H4 (cell line): ENCODE measurements around the gene CRELD2. TPM values are rescaled to one million over a fixed set of nuclear protein-coding genes. Genes with fewer than 3 reads are reported as not detected.
A peak's percentile ranks its signal among the peaks of the same experiment; 100 is the strongest.

Source experiments
- DNase-seq: peaks from one replicate; pipeline ENCODE4 v3.0.0-alpha.2; 2015; ENCODE audit warnings: low spot score
- total RNA-seq: library from RNA; depleted of rRNA; stranded (reverse); fragments of >200 nt; shearing (Covaris generic); gene quantifications from 2 replicates; pipeline ENCODE4 v1.2.3, GENCODE V29; 2014

CRELD2 gene
- total RNA-seq, 1 experiment from 2014 or later, result 95.9 TPM

DNA sequence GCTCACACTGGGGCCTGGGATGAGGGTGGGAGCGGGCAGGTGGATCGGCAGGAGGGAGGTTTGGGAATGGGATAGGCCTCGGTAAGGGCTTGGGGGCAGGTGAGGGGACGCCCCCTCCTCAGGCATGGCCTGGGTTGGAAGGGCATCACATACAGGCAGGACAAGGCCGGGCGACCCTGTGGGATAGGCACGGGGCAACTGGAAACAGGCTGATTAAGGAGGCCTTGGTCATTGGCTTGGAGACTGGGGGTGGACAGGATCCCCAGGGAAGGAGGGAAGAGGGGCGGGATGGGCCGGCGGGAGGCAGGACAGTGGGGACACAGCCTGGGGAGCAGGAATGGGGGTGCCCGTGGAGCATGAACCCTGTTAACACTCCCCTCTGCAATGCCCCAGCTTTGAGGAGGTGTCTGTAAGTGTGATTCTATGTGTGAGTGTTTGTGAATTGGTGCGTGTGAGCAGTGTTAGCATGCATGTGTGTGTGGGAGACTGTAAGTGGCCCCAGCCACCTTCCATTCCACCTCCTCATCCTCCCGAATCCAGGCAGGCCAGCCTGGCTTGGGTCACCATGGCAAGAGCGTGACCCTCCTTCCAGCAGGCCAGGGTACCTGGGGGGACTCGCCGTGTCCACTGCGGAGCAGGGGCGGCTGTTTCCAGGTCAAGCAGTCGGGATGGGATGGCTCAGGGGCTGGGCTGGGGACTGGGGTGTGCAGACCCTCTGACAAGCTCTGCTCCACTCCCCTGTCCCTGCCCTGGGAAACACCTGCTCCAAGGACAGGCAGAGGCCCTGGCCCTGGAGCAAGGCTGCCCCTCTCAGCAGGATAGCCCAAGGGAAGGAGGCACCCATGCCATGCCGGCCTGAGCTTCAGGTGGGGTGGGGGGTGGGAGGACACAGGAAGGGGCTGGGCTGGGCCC, 38.7 kb downstream of the CRELD2 start:
- DNase-seq, result no peak

DNA sequence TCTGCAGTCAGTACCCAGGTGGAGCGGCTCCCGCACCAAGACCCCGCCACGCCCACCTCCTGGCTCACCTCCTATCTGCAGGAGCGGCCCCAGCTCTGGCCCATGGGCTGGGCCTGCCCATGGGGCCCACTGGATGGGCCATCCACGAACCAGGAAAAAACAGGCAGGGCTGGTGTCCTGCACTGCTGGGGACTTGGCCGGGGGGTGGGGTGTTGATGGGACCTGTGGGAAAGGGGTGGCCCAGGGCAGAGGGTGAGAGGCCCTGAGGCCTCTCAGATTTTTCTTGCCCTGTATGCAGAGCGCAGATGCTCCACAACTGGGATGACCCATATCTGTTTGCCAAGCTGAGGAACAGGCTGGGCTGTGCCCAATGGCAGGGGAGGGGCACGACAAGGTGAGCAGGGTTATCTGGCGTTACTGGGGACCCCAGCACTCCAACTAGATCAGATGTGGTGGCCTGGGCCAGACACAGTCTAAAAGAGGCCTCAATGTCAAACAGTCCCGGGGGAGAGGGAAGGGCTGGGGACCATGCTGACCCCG, 39.5 kb downstream of the CRELD2 start:
- DNase-seq, result no peak

DNA sequence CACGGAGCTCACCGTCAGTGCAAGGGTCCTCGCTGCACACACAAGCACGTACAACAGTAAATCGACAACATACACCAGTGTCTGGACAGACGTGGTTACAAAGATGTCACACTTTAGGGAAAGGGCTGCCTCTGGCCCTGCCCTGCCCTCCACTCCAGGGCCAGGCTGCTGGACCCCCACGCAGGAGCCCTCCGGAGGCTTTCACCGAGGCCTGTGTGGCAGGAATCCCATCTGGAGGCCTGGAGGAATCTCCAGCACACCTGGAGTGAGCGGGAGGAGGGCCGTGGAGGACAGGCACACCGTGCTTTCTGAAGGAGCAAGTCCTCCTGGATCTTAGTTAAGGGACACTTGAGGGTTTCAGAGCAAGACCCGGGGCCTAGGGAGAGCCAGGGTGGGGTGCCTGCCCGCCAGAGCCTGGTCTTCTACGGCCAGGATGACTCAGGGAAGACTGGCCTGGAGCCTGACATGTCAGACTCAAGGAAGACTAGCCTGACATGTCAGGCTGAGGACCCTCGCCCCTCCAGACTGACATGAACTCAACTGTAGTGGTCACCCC, 40.0 kb downstream of the CRELD2 start:
- DNase-seq, result no peak

DNA sequence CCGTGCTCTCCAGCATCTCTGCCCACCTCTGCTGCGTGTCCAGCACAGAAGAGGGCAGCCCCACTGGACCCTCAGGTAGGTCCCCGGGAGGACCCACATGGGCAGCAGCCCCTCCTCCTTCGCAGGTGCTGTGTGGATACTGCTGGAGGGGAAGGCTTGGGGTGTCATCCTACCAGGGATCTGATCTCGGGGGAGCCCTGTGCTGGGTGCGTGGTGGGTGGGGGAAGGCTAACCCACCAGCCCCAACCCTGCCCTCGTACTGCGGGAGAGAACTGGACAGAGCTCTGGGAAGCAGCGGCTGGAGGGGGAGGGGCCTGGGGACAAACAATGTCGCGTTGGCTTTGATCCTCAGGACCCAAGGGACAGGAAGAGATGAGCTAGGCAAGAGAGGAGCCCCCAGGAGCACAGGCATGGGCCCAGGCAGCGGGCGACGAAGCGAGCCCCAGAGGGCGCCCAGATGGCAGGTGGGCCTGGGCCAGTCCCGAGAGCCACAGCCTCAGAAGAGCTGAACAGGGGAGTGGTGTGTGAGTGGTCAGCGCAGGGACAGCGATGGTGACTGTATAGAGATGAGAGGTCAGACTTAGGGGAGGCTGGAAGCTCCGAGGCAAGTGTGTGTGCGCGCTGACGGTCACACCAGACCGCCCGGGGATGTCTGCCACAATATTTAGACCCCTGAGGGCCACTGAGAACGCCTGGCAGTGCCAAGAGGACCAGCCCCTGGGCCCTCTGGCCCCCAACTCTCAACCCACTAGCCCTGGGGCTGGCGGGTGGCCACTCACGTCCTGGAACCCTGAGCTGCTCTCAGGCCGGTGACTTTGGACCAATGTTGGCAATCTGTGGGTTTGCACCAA, 40.7 kb downstream of the CRELD2 start:
- DNase-seq, result no peak

DNA sequence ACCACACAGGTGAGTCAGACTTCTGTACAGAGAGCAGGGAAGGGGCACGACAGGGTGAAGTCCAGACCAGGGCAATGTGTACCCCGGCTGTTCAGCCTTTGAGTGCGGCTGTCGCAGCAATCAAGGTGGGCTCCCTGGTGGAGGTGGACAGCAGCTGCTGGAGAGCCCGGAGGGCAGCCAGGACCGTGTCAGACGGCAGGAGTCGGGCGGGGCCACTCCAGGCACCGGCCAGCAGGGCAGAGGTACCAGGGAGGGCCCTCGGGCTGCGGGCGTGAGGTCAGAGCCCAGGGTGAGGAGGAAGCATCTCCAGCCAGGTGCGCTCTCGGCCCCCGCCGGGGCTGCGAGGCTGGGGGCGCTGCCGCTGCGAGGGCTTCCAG, 41.3 kb downstream of the CRELD2 start:
- no peak for DNase-seq

DNA sequence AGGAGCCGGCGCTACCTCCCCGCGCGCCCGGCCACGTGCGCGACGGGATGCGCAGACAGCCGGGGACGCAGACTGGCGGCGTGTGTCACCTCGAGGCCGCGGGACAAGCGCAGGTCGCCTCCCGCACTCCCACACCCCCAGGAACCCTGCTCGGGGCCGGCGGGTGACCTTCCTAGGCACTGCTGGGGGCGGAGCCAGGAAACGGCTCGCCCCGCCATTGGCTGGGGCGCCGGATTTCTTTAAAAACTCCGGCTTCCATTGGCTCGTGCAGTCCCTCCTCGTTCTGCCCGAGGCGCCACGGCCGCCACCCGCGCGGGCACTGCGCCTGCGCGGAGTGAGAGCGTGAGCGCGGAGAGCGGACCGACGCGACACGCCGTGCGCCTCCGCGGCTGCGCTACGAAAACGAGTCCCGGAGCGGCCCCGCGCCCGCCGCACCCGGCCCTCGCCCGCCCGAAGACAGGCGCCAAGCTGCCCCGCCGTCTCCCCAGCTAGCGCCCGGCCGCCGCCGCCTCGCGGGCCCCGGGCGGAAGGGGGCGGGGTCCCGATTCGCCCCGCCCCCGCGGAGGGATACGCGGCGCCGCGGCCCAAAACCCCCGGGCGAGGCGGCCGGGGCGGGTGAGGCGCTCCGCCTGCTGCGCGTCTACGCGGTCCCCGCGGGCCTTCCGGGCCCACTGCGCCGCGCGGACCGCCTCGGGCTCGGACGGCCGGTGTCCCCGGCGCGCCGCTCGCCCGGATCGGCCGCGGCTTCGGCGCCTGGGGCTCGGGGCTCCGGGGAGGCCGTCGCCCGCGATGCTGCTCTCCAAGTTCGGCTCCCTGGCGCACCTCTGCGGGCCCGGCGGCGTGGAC, 41.9 kb downstream of the CRELD2 start, which contains the start of gene PIM3:
TSS of gene PIM3 (plus strand) at position 614 of the 846 bp plus-strand sequence. CDS start at position 790, 176 bp downstream.
- DNase-seq, result peak; percentile 90

DNA sequence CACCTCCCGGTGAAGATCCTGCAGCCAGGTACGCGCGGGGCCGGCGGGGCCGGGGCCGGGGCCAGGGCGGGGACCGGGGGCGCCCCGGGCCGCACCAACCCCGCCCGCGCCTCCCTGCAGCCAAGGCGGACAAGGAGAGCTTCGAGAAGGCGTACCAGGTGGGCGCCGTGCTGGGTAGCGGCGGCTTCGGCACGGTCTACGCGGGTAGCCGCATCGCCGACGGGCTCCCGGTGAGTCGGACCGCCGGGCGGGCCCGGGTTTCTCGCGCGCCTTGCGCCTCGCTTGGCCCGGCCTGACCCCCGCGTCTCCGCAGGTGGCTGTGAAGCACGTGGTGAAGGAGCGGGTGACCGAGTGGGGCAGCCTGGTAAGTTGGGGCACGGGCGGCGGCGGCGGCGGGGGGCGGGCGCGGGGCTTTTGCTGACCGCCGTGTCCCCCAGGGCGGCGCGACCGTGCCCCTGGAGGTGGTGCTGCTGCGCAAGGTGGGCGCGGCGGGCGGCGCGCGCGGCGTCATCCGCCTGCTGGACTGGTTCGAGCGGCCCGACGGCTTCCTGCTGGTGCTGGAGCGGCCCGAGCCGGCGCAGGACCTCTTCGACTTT, 42.7 kb downstream of the CRELD2 start:
- DNase-seq, result no peak

DNA sequence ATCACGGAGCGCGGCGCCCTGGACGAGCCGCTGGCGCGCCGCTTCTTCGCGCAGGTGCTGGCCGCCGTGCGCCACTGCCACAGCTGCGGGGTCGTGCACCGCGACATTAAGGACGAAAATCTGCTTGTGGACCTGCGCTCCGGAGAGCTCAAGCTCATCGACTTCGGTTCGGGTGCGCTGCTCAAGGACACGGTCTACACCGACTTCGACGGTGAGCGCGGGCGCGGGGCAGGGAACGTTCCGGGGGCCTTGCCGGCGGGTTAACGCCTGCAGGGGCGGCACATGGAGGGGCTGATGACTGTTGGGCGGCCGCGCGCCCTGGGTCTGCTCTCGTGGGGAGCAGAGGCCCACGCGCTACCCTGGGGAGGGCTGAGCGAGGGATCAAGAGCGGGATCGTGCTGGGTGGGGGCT, 43.2 kb downstream of the CRELD2 start:
- no peak for DNase-seq

DNA sequence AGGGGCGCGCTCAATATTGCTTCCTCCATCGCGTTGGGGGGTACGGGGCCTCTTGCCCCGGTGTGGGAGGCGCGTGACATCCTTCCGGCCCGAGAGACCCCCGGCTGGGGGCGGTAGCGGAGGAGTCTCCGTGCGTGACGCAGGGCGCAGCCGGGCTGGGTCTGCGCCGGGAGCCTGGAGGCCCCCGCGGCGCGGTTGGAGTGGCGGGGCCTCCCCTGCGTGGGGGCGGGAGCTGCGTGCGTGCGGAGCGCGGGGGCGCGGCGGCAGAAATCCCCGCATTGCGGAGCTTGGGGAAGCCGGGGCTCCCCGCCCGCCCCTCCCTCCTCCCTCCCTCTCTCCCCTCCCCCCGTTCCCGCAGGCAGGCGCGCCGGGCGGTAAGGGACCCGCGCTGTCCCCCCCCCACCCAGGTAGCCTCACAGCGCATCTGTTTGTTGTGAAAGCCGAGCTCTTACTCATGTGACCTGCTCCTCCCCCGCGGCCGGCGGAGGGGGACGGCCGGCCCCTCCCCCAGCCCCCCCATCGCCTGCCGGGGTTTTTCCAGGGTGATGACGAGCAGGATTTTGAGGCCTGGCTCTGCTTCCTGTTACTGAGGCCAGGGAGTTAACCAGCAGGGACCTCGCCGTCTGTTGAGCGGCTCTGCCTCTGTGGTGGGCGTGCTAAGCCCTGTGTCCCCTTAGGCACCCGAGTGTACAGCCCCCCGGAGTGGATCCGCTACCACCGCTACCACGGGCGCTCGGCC, 43.7 kb downstream of the CRELD2 start:
- peak; percentile 90 for DNase-seq

DNA sequence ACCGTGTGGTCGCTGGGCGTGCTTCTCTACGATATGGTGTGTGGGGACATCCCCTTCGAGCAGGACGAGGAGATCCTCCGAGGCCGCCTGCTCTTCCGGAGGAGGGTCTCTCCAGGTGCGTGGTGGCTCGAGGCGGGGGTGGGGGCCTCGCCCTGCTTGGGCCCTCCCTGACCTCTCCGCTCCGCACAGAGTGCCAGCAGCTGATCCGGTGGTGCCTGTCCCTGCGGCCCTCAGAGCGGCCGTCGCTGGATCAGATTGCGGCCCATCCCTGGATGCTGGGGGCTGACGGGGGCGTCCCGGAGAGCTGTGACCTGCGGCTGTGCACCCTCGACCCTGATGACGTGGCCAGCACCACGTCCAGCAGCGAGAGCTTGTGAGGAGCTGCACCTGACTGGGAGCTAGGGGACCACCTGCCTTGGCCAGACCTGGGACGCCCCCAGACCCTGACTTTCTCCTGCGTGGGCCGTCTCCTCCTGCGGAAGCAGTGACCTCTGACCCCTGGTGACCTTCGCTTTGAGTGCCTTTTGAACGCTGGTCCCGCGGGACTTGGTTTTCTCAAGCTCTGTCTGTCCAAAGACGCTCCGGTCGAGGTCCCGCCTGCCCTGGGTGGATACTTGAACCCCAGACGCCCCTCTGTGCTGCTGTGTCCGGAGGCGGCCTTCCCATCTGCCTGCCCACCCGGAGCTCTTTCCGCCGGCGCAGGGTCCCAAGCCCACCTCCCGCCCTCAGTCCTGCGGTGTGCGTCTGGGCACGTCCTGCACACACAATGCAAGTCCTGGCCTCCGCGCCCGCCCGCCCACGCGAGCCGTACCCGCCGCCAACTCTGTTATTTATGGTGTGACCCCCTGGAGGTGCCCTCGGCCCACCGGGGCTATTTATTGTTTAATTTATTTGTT, 44.6 kb downstream of the CRELD2 start:
- no peak for DNase-seq

DNA sequence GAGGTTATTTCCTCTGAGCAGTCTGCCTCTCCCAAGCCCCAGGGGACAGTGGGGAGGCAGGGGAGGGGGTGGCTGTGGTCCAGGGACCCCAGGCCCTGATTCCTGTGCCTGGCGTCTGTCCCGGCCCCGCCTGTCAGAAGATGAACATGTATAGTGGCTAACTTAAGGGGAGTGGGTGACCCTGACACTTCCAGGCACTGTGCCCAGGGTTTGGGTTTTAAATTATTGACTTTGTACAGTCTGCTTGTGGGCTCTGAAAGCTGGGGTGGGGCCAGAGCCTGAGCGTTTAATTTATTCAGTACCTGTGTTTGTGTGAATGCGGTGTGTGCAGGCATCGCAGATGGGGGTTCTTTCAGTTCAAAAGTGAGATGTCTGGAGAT, 45.2 kb downstream of the CRELD2 start:
- no peak for DNase-seq

DNA sequence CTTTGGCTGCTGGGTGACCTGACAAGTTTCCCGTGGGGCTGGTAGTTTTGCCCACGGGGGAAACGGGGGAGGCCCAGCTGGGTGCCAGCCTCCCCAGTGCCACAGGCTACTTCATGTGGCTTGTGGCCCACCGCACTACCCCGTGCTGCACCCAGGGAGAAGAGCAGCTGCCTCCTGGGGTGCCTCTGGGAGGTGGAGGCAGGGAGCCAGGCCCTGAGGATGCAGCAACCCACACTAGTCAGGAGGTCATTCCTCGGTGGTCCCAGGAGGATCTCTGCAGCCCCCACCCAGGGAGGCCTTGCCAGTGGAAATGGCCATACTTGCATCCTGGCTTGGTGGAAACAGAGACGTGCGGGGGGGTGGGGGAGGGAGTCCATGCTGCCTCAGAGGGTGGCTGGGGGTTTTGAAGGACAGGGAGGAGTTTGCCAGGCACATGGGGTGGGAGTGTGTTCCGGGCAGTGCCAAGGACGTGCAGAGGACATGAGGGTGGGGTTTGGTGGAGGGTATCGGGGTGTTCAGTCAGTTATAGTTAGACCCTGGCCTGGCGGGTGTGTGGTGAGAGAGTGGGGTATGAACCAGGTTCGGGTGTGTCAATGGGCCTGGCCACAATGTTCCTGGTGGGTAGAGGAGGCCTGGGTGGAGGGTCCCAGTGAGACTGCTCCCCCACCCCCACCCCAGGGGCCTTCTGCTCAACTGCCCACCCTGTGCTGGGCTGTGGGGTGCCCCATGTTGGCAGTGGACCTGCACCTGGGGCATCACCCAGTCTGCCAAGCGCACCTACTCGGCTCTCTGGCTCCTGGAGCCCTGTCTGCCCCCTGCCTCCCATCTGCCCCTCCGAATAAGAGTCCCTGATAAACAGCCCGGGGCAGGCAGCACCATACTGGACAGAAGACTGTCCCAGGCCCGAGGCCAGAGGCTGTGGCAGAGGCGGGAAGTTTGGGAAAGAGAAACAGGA, 46.0 kb downstream of the CRELD2 start:
- no peak for DNase-seq

DNA sequence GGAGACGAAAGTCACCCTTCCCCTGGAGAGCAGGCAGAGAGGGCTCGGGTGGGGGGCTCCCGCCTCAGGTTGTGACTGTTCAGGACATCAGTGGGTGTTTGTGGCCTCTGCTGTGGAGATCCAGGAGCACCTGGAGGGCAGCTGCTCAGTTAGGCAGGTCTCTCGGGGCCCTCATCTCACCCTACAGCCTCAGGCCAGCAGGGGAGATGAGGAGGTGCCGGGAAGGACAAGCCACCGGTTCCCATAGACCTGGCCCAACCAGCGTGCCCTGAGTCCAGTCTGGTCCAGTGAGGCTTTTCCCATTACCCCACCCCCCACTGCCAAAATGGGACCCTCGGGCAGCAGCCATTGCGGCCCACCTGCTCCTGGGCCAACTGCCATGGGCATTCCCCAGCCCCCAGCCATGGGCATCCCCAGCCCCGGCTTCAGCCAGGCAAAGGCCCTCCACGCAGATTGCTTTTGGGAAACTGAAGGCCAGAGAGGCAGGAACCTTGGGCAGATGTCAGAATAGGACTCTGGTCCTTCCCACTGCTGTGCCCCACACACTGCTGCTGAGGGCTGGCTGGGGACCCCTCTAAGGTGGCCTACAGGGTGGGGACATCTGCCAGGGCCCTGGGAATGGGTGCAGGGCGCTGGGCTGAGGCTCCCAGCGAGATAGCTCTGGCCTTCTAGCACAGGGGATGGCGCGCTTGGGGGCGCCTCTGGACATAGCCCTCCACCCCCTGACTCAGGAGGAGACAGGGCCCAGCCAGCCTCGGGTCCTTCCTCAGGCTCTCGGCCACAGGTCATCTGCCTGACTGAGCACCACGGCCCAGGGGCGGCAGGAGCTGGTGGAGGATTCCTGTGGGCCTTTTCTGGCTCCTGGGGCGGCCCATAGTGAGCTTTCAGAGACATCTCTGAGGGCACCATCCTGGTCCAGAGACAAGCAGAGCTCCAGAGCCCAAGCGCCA, 46.9 kb downstream of the CRELD2 start:
- no peak for DNase-seq

DNA sequence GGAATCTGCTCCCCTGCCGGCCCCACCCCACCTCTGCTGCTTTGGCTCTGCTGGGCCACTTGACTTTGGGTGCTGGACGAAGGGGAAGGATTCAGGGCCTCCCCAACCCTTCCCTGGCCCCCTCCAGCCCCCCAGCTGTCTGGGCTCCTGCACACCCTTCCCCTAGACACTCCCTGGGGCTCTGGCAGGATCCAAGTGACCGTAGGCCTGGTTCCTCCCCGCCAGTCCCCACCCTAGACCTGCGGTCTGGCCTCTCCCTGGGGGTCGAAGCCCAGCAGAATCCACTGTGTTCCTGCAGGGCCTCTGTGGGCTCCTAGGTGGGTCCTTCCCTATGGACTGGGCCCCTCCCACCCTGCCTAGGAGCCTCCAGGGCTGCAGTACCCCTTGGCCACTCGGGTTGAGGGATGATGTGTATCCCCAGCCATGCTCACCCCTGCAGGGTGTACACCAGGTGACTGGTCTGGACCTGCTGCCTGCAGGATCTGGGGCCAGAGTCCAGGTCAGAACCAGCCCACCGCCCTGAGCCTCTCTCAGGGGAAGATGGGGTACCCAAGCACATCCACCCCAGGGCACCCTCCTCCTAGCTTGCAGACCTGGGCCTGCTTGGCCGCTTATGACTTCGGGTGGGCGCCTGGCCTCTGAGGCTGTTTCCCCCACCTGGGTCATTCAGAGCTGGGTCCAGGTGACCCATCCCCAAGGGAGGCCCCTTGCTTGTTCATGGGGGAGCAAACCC, 47.8 kb downstream of the CRELD2 start:
- no peak for DNase-seq

DNA sequence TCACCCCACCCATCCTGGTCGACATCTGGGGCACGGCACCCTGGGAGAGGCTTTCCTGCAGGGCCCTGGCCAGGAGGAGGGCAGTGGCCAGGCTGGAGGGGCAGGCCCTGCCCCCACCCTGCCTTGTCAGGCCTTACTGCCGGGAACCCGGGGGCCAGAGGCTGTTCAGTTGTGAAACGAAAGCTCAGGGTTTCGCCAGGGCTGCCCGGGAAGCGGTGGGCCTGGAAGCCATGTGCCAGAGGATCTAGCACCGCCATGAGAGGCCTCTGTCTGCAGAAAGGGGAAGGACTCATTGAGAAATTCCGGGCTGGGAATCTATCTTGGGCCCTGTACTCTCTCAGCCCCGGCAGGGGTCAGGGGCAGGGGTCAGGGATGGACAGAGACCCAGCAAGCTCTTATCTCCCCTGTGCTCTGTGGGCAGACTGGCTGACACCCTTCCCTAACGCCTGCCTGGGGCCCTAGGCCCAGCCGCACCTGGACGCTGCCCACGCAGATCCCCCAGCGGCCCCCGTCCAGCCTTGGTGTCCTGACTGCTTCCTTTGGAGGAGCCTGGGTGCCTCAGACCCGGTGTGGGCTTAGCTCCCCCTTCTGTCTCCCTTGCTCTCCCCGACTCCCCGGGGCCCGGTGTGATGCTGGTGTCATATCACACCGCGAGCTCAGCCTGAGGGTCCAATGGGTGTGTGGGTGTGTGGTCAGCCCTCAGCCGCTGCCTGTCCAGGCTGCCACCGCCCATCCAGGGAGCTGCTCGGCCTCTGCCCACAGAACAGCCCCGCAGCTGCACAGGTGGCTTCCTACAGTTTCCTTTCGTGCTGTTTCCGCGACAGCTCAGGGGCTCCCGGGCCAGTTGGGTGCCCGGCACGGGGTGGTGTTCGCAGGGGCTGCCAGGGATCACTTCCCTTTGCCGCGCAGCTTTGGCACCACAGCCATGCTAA, 48.6 kb downstream of the CRELD2 start:
- no peak for DNase-seq
